Muscle of back (tissue), 11 donors: ENCODE results near the gene THTPA. TPM values are rescaled to one million over a fixed set of nuclear protein-coding genes. Genes with fewer than 3 reads are reported as not detected.
"Not testable (repeated sequence)": the region's sequence is repeated elsewhere in the genome, so short reads cannot be mapped to it uniquely, and the experiment has no call there.

Source experiments
- DNase-seq, 3 donors: peaks; one replicate each; pipeline versions ENCODE4 v3.0.0 to v3.0.0-alpha.2; 2013
- polyA plus RNA-seq, 10 donors: library from polyadenylated mRNA; unstranded; fragments of 120-200 nt; gene quantifications; one replicate each; pipeline ENCODE4 v1.2.1, GENCODE V29; 2013; ENCODE audit not compliant: insufficient read length in 10 of 10

THTPA gene
- polyA plus RNA-seq, 10 donors = 9.9 to 15.6 (median 12.0) TPM

DNA sequence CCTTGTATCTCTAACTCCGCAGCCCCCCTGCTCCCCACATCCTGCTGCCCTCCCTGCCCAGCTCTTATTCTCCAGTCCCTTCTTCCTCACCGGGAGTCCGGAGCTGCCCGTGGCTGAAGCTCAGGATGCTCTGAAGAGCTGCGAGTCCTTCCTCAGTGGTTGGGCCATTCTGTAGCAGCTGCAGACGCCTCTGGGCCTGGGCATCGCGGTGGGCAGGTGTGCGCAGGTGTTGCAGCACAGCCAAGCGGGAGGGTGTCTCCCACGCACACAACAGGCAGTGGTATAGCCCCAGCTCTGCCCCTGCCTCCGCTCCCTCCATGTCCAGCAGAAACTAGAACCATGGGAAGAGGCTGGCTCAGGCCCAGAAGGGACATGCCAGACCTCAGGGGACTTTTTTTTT is 24.7 kb upstream of the THTPA start:
- DNase-seq = no peak

DNA sequence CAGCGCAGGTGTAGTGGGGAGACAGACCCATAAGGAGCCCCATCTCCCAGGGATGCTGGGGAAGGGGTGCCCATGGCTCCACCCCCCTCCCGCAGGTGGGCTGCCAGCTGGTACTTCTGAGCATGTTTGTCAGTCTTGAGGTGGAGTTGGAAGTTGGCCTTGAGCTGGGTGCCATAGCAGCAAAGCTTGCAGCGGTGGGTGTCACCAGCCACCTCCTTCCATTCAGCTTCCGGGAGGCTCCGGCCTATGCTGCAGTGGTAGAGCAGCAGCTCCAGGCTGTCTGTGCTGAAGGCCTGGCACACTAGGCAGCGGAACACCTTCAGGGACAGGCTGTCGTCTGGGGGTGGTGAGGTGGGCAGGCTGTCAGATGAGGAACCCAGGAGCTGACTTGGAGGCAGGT is 23.4 kb upstream of the THTPA start:
- DNase-seq = no peak

DNA sequence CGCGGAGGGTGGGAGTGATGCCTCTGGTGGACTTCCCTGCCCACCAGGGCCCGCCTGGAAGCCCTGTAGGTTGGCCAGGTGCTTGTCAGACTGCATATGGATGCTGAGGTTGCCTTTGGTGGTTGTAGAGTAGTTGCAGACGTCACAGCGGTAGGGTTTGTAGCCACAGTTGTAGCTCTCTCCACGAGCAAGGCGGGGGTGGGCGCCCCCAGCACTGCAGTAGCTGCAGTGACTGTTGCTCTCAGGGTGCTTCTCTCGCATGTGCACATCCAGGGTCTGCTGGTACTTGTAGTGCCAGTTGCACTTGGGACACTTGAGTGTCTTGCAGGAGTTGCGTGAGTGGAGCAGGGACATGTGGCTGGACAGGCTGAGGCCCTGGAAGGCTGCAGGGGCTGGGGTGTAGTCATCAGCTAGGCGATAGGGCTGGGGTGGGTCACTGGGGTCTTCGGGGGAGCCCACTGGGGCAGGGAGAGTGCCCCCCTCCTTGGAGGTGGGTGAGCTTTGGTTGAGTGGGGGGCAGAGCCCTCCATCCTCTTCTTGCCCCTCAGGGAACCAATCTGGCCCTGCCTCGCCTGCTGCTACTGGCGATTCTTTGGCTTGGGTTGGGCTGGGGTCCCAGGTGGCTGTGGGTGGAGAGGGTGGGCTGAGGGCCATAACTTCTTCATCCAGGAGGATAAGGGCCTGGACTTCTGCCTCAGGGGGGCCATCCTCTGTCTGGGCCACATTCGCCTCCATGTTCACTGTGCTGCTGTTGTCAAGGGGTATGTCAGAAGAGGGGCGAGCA is 22.2 kb upstream of the THTPA start:
- no peak for DNase-seq

DNA sequence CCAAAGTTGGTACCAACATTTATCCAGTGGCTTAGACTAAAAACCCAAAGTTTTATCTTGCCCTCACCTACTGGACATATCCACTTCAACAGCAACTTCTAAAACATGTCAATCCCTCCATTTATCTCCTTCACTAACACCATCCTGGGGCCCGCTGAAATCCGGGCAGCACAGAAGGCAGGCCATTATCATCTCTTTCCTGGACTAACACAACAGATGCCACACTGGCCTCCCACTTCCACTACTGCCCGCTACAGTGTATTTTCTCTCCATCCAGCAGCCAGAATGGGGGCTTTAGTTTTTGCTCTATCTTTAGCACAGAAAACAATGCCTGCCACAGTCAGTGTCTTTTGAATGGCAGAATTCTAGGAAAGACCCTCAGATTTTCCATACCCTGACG is 20.1 kb upstream of the THTPA start:
- DNase-seq = no peak

DNA sequence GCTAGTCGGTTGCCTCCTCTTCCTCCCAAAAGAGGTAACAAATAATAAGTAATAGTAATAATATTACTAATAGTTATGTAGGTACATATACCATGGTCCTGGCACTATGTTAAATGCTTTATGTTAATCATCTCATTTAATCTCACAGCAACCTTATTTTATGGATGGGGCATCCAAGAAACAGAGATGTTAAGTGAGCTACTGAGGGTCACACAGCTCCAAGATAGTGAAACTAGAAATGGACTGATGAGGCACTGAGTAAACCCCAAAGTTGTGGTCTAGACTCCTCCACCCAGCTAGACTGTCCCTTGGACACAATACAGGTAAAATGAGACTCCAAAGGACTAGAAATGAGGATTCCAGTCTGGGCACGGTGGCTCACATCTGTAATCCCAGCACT is 19.6 kb upstream of the THTPA start:
- DNase-seq = no peak

DNA sequence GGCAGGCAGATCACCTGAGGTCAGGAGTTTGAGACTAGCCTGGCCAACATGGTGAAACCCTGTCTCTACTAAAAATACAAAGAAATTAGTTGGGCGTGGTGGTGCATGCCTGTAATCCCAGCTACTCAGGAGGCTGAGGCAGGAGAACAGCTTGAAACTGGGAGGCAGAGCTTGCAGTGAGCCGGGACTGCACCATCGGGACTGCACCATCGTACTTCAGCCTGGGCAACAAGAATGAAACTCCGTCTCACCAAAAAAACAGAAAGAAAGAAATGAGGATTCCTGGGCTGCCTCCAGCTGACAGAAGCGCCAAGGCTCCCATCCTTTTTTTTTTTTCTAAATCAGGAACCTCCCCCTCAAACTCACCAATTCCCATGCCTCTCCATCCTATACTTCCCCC is 19.2 kb upstream of the THTPA start:
- not testable (repeated sequence) for DNase-seq

DNA sequence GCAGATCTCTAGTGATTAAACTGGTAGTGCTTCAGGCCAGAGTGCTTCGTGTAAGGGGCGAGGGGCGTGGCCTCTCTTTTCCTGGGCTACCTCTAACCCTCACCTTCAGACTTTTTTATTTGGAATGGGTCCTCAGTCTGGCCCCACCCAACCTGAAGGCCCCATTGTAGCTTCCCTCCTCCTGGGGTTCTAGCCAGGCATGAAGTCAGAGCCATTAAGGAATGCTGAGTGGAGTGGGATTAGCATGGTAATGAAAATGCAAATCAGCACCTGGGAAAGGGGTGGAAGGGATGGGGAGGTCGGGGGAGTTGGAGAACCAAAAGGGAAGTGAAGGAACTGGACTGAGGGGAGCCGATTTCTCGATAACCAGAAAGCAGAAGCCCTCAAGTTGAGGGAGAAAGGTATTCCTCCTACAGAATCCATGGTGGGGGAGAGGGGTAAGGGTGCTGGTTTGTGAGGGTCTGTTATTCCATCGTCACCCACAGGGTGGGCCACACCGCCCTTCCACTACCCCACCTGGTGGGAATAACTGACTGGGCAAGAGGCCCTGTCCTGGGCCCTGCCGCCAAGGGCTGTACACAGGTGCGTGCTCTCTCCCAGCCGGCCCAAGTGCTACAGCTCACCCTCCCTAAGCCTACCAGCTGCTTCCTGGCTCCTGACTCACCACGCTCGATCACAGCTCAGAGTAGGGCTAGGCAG is 18.6 kb upstream of the THTPA start:
- DNase-seq = no peak

DNA sequence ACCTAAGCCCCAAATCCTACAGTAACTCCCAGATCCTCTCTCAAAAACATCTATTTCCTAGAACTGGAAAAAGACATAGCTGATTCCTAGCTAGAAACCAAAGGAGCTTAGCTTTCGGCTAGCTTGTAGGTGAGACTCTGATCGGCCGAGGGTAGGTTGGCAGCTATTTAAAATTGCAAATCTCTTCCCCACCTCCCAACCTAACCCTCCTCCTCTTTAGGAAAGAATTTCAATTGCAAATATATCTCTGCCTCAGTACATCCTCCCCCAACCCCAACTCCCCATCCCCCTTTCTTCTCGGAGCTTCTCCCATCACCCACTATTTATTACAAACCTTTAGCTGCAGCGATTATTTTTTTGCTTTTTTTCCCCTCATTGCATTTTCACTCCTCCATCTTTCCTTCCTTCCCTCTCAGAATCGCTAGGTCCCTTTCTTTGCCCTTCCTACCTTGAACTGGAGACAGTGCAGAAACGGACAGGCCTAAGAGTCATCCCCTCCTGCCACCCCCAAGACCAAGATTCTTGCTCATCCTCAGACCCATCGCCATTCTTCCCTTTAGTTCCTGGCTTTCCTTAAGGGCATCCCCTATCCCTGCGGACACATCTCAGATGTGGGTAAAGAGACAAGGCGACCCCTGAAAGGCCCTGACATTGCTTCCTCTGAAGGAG is 17.9 kb upstream of the THTPA start:
- no peak for DNase-seq

DNA sequence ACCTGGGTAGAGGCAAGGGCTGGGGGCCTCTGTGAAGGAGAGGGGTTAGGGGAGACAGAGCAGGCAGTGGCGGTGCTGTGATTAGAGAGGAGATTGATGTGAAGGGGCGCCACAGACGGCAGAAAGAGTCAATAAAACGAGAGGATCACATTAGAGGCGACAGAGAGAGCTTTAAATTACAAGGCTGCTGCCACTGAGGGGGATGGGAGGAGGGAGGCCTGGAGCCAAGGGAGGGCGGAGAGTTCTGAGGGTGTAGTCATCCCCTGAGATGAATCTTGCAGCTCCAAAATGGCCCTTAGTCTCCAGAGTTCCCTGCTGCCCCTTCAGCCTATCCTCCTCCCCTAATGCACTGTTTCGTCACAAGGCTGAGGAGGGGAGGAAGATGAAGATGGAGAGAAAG is 17.3 kb upstream of the THTPA start:
- DNase-seq = no peak

DNA sequence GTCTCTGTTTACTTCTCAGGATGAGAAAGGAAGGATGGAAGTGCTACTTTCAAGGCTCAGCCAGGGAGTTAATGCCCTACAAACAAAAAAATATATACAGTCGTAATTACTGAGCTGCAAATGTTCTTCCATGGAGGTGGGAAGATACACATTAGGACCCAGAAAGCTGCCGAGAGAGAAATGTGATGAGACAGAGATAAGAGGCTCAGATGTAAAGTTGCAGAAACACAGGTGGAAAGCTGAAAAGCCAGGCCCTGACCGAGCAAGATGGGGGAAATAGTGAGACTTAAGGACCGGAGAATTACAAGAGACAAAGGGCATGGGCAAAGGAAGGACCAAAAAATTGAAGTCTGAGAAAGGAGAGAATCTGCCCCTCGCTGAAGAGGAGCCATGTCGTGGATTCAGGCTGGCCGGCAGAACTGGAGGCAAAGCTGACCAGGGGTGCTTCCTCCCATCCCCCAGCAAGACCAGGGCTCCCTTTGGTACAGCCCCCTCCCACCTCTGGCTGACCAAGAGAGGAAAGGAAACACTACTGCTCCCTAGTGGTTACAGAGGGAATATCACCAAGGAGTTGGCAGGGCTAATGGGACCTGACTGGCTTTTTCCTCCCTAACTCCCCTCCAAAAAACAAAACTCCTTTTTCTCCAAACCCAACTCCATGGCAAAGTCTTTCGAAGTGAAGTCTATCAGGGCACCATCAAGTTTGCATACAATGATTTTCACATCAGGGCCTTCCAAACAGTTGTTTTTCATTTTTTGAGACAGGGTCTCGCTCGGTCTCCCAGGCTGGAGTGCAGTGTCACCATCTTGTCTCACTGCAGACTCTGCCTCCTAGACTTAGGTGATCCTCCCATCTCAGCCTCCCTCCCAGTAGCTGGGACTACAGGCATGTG is 16.6 kb upstream of the THTPA start:
- DNase-seq = peak in 2 of 3 donors; percentile 30 to 64

DNA sequence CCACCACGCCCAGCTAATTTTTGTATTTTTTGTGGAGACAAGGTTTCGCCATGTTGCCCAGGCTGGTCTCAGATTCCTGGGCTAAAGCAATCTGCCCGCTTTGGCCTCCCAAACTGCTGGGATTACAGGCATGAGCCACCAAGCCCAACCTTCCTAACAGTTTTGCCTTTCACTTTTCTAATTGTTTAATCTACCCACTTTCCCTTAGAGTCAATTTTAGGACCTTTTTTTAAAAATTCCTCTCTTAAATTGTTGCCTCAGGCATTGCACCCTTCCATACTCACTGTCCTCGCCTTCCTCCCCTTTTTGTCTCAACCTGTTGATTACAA is 16.0 kb upstream of the THTPA start:
- no peak for DNase-seq

DNA sequence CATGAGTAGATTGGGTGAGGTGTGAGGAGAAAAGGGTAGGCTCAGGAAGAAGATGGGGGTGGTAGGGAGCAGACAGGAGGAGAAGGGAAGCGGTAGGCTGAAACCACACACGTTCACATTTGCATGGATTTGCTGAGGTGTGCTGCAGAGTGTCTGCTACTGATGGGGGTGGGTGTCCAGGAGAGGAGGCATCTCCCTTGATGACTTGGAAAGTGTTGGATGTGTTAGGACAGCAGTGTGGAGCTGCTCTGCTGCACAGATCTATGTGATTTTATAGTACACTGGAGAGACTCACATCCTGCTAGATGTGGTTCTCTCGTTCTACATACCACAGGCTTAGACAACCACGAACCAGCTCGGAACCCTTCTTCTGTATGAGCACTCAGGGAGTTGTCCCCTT is 13.8 kb upstream of the THTPA start:
- no peak for DNase-seq

DNA sequence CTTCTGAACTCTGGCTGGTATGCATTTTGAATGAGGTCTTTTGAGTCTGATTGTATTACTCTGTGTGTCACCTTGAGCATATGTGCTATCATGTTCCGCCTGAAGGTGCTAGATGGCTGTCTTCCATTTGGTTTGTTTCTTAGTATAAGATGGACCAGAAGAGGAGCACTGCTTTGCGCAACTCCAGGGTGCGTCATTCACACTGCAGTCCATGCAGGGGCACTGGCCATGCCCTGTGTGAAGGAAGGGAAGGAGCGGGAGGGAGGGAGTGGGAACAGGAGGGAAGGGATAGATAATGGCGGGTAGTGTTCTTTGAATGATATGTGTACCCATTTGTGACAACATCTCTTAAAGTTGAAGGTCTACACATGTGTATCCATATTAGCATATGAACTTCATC is 12.7 kb upstream of the THTPA start:
- DNase-seq = no peak

DNA sequence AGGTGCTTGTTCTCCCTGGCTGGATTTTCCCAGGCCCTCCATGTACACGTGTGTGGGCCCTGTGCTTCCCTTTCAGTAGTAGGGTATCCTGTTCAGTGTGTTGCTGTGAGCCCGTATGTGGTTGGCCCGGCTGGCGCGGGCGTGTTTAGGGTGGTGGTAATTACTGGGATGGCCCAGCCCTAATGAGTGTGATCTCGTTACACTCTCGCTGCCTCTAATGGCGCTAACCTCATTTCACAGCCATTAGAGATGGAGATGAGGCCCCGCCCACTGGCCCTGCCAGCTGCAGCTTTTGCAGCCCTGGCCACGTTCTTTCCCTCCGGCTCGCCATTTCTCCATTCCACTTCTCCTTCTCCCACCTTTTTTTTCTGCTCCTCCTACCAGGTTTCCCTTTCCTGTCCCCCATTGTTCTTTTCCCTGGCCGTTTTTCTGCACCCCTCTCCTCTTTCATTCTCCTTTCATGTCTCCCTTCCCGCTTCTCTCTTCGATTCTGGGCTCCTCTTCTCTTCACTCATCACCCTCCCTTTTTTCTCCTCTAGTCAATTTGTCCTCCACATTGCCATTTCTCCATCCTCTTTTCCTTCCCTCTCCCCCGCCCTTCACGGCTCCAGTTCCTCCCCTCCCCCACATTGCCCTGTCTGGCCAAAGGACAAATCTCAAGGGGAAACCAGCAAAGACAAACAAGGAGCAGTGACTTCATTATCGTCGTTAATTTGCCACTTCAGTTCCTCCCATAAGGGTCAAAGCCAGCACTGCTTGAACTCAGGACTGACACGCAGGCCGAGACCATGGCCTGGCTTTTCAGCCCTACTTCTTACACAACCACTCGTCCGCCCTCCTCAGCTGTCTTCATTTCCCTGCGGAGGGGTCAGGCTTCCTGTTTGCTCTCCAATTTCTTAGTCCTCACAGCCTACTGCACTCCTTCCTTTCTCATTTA is 11.3 kb upstream of the THTPA start:
- peak in 1 of 3 donors; percentile 72 for DNase-seq

DNA sequence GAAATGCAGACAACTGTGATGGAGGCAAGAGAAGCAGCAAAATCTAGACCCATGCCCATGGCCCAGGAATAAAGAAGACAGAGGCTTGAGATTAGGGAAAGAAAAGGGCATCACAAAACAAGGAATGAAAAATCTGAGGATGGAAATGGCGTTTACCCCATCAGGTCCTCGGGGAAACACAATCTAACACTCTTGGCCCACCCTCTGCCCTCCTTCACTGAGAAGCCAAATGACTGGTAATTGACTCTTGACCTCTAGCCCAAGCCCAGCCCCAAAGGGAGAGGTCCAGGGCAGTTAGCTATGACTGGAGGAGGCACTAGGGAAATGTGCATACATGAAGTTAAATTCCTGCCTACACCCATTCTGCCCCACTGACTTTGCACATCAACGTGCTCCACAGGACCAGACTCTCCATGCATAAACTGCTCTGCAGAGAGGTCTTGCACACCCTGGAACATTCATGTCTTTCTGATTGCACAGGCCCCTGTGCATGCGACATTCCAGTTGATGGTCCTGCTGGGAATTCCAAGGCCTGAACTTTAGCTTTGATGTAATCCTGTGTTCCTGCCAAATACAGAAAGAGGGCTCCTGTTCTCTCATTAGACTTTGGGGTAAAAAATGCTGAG is 10.2 kb upstream of the THTPA start:
- DNase-seq = no peak

DNA sequence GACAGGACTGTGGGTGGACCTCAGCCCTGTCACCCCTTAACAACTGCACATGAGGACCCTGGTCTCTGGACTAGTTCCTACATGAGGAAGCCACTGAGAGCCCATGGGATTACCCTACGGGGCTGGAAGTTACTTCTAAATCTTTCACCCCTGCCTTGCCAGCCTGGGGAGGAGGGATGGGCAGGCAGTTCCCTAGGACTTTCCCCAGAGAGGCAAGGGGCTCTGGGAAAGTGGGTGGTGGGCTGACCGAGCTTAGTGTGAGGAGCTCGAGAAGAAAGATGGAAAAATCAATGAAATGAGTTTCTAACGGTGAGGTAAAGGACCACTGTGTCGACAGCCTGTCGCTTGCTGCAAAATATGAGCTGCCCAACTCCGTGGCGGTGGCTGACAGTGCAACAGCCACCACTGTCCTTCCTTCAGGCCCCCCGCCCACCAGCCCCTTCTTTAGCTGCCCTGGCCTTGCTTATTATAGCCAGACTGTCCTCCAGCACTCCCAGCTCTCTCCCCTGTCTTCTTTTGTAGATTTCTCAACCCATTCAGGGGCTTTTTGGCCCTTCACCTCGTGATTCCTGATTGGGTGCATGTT is 9.5 kb upstream of the THTPA start:
- no peak for DNase-seq

DNA sequence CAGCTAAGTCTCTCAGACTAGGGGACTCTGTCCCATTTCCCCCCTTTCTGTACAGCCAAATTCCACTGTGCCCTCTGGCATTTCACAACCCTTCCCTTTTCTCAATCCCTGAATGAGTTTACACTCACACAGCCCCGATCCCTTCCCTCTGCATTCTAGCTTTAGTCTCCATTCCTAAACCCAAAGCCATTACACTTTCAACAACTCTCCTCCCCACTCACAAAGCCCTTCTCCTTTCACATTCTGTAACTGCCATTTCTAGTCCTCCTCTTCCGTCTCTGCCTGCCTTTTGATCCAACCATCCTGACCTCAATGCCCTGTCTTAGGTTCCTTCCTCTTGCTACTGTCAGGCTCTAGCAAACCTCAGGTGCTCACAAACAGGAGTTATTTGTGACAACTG is 8.1 kb upstream of the THTPA start:
- no peak for DNase-seq

DNA sequence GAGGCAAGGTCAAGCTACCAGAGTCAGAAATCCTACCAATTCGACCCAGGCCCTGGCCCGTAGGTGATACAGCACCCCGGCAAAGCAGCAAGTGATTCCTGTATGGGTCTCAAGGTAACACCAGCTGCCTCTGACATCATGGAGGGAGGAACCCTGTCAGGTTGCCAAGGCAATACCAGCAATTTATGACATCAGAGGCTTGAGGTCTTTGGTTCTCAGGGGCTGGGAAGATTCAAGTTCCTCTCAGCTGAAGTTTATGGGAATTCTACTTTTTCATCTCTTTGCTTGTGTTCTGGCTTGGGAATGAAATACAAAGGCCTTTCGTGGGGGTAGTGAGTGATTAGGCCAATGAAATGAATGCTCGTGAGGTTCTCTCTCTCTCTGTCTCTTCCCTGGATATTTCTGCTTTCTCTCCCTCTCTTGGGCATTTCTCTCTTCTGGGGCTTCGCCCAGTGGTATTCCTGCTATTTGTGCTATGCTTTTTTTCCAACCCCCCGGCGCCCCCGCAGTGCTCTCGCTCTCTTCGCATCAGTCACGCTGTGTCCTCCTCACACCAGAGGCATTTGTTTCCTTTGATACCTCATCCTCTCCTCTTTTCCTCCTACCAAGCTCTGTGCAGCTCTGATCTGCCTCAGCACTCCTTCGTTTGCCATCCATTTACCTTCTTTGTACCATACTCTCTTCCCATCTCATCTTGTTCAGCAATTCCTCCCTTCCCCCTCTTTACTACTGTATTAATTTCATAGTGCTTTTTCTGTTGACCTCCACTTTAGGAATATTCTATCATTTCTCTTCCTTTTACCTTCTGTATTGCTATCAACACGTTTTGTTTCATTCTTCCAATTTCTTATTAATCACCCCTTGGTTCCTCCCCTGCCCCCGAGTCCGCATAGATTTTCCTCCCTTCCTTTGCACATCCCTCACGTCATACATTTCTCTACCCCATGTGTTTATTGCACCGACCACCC is 7.4 kb upstream of the THTPA start:
- DNase-seq = peak in 1 of 3 donors; percentile 22
